Endodermal cell (in vitro differentiated cells): ENCODE measurements around the gene OR52N1. TPM values are rescaled to one million over a fixed set of nuclear protein-coding genes. Genes with fewer than 3 reads are reported as not detected.

ENCODE experiments used
- DNase-seq: peaks from one replicate; pipeline ENCODE4 v3.0.0-alpha.2; 2017
- H3K27ac ChIP-seq: 2 replicates; pipeline ENCODE4 v1.5.1; 2013; ENCODE audit warnings: mild to moderate bottlenecking, low read depth, low read length, moderate library complexity
- H3K27me3 ChIP-seq: 2 replicates; pipeline ENCODE4 v1.6.1; 2013; ENCODE audit warnings: mild to moderate bottlenecking, low read length, moderate library complexity; ENCODE audit not compliant: insufficient read depth, control insufficient read depth, poor library complexity, severe bottlenecking
- H3K36me3 ChIP-seq: 2 replicates; pipeline ENCODE4 v1.7.0; 2013; ENCODE audit warnings: mild to moderate bottlenecking, low read length, moderate library complexity; ENCODE audit not compliant: control insufficient read depth, insufficient read depth
- H3K4me1 ChIP-seq: one replicate; pipeline ENCODE4 v1.7.0; 2013; ENCODE audit warnings: low read length; ENCODE audit not compliant: control insufficient read depth, insufficient read depth
- H3K4me3 ChIP-seq: 2 replicates; pipeline ENCODE4 v1.5.1; 2013; ENCODE audit warnings: mild to moderate bottlenecking, low read length, moderate library complexity
- H3K9ac ChIP-seq: 2 replicates; pipeline ENCODE4 v1.6.1; 2013; ENCODE audit warnings: mild to moderate bottlenecking, low read length, moderate library complexity; ENCODE audit not compliant: poor library complexity, severe bottlenecking; ENCODE audit errors: extremely low read depth
- H3K9me3 ChIP-seq: 2 replicates; pipeline ENCODE4 v1.6.1; 2013; ENCODE audit warnings: mild to moderate bottlenecking, low read length, moderate library complexity; ENCODE audit not compliant: control insufficient read depth
- H3K27ac Mint-ChIP-seq: 2 replicates; pipeline ENCODE4 v1.8.0; 2020; ENCODE audit warnings: mixed read lengths
- H3K27me3 Mint-ChIP-seq: 2 replicates; pipeline ENCODE4 v1.8.0; 2021; ENCODE audit warnings: mild to moderate bottlenecking, mixed read lengths; ENCODE audit not compliant: insufficient read depth
- H3K36me3 Mint-ChIP-seq: 2 replicates; pipeline ENCODE4 v1.8.0; 2020; ENCODE audit warnings: low read depth, mixed read lengths
- H3K4me1 Mint-ChIP-seq: 2 replicates; pipeline ENCODE4 v1.8.0; 2020; ENCODE audit warnings: mixed read lengths
- H3K4me3 Mint-ChIP-seq: 2 replicates; pipeline ENCODE4 v1.8.0; 2020; ENCODE audit warnings: mild to moderate bottlenecking, moderate library complexity, mixed read lengths
- H3K9me3 Mint-ChIP-seq: 2 replicates; pipeline ENCODE4 v1.8.0; 2020; ENCODE audit warnings: mild to moderate bottlenecking, mixed read lengths
- CTCF ChIP-seq: fragments of 200-600 bp; sonication (generic); conservative IDR thresholded peaks from 2 replicates; pipeline ENCODE4 v1.5.0; 2021; ENCODE audit warnings: antibody characterized with exemption, mild to moderate bottlenecking
- WGBS, 2 experiments: methylation state at CpG; one replicate each; pipeline versions ENCODE4 v1.1.5 to v1.1.7; 2013; ENCODE audit warnings: missing lambda C conversion rate in 2 of 2, mixed read lengths in 1 of 2; ENCODE audit not compliant: insufficient coverage in 1 of 2, insufficient read length in 1 of 2; 5-methylcytosine and 5-hydroxymethylcytosine counted together
- long read RNA-seq, 4 experiments: library from polyadenylated mRNA in 2 of 4; library from RNA in 1 of 4; library from capped mRNA in 1 of 4; stranded (forward) in 3 of 4; unstranded in 1 of 4; transcript quantifications; one replicate each; pipeline ENCODE4 v2.0.0, GENCODE V29; 2020 to 2021; ENCODE audit warnings: inconsistent platforms in 1 of 4
- polyA plus RNA-seq, 2 experiments: library from polyadenylated mRNA; stranded (reverse); fragments of 50-300 nt; gene quantifications; one replicate each; pipeline ENCODE4 v1.2.3, GENCODE V29; 2013
- total RNA-seq, 2 donors: library from RNA; stranded (reverse); fragmentation: NEBNext Ultra II Directional in 1 of 2; extraction: Animal tissue kit (Norgen Biotek cat#: 25700) in 1 of 2; gene quantifications; 2 replicates in 1 of 2; 3 replicates in 1 of 2; pipeline ENCODE4 v1.2.1, GENCODE V29; 2021

The OR52N1 gene
- not detected for total RNA-seq
- not detected for polyA plus RNA-seq (2013, experiment 1 of 2)
- polyA plus RNA-seq (2013, experiment 2 of 2), result not detected
- long read RNA-seq, experiment 1, result 0 reads
- long read RNA-seq, experiment 2, result 0 reads
- long read RNA-seq, experiment 3, result 0 reads
- long read RNA-seq, experiment 4, result 0 reads

GRCh38 chr11:5791165-5791564, at the start of gene OR52N1:
TSS of gene OR52N1 (minus strand) at chr11:5791265. CDS start at chr11:5788816, 2,449 bp downstream.
- no peak within 1 kb of the TSS for H3K4me3 ChIP-seq
- no peaks in the 10 kb centered on the region for H3K4me1 ChIP-seq
- no peak for DNase-seq
- WGBS, 2 experiments, result 84 to 100% methylated on average over 1 to 3 of the region's 3 CpGs
- Mint-ChIP-seq H3K4me3 (no peak within 1 kb of the TSS), H3K9me3 (no peaks in the 10 kb centered on the region), H3K4me1 (no peaks in the 10 kb centered on the region), H3K36me3 (no peaks in the 10 kb centered on the region), H3K27ac (no peak within 1 kb of the TSS), H3K27me3 (no peaks in the 10 kb centered on the region)
- no peak within 1 kb of the TSS for H3K27ac ChIP-seq
- no peaks in the 10 kb centered on the region for H3K9me3 ChIP-seq
- TF ChIP-seq CTCF, result no peak
- no peak within 1 kb of the TSS for H3K9ac ChIP-seq
- no peaks in the 10 kb centered on the region for H3K27me3 ChIP-seq
- no peaks in the 10 kb centered on the region for H3K36me3 ChIP-seq

- no peak overlapping the region for H3K27ac Mint-ChIP-seq
- Histone ChIP-seq H3K36me3 (no peaks in the 10 kb centered on the region), H3K9ac (no peak overlapping the region), H3K27me3 (no peaks in the 10 kb centered on the region), H3K27ac (no peak overlapping the region), H3K4me1 (no peaks in the 10 kb centered on the region), H3K9me3 (no peaks in the 10 kb centered on the region), H3K4me3 (no peak overlapping the region)
- H3K4me3 Mint-ChIP-seq, result no peak overlapping the region
- WGBS, 2 experiments, result 80 to 100% methylated on average over 1 to 2 of the region's 2 CpGs
- no peaks in the 10 kb centered on the region for H3K9me3 Mint-ChIP-seq
- H3K4me1 Mint-ChIP-seq, result no peaks in the 10 kb centered on the region
- no peak for TF ChIP-seq CTCF
- no peaks in the 10 kb centered on the region for H3K27me3 Mint-ChIP-seq
- H3K36me3 Mint-ChIP-seq, result no peaks in the 10 kb centered on the region
- DNase-seq, result no peak
These were observed 46.6 kb upstream of the OR52N1 start for GRCh38 chr11:5837695-5838094.

DNA sequence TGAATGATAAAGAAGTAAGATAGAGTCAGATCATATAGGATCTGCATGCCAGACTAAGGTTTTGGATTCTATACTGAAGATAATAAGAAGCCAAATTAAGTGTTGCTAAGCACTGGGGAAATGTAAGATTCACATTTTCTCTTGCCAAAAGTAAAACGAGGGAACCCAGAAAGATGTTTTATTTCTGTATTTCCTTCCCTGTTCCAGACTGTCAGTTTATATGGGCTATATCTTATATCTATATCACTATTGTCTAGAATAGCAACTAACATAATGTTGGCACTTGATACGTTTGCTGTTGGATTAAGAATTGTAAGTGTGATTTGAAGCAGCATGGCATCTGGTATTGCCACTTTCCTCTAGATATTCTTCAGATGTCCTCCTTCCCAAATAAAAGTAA, 42.4 kb upstream of the OR52N1 start:
- Histone ChIP-seq H3K4me3 (no peak overlapping the region), H3K9ac (no peak overlapping the region), H3K9me3 (no peaks in the 10 kb centered on the region), H3K36me3 (no peaks in the 10 kb centered on the region), H3K27ac (no peak overlapping the region), H3K27me3 (no peaks in the 10 kb centered on the region), H3K4me1 (no peaks in the 10 kb centered on the region)
- TF ChIP-seq CTCF, result no peak
- H3K27ac Mint-ChIP-seq, result no peak overlapping the region
- peaks cover 2% of the 10 kb centered on the region for H3K4me1 Mint-ChIP-seq
- WGBS, 2 experiments, result 83 to 86% methylated on average over 1 to 2 of the region's 2 CpGs
- no peak for DNase-seq
- H3K36me3 Mint-ChIP-seq, result no peaks in the 10 kb centered on the region
- no peaks in the 10 kb centered on the region for H3K27me3 Mint-ChIP-seq
- no peak overlapping the region for H3K4me3 Mint-ChIP-seq
- no peaks in the 10 kb centered on the region for H3K9me3 Mint-ChIP-seq
